Measurements from ENCODE around the gene CBX2.
A peak's percentile ranks its signal among the peaks of the same experiment; 100 is the strongest.

The CBX2 gene

GRCh38 chr17:79812353-79813258 lies 34.7 kb downstream of the CBX2 start:
- DNase-seq (ENCODE audit: low spot score), result no peak

- DNase-seq (ENCODE audit: low spot score), result peak; percentile 61
These were observed 35.6 kb downstream of the CBX2 start for GRCh38 chr17:79813297-79814126.

- no peak for DNase-seq (ENCODE audit: low spot score)
These were observed 36.4 kb downstream of the CBX2 start for GRCh38 chr17:79814127-79814973.

GRCh38 chr17:79814974-79815835 lies 37.3 kb downstream of the CBX2 start:
- DNase-seq (ENCODE audit: low spot score), result no peak

- no peak for DNase-seq (ENCODE audit: low spot score)
These were observed 38.0 kb downstream of the CBX2 start for GRCh38 chr17:79815836-79816461.

GRCh38 chr17:79818026-79818758 lies 40.2 kb downstream of the CBX2 start:
- DNase-seq (ENCODE audit: low spot score), result no peak

- DNase-seq (ENCODE audit: low spot score), result no peak
These were observed 41.1 kb downstream of the CBX2 start for GRCh38 chr17:79819085-79819484.

- no peak for DNase-seq (ENCODE audit: low spot score)
These were observed 41.8 kb downstream of the CBX2 start for GRCh38 chr17:79819534-79820276.

- DNase-seq (ENCODE audit: low spot score), result no peak
These were observed 43.0 kb downstream of the CBX2 start for GRCh38 chr17:79820959-79821330.

- DNase-seq (ENCODE audit: low spot score), result no peak
These were observed 43.6 kb downstream of the CBX2 start for GRCh38 chr17:79821331-79822095.

GRCh38 chr17:79822583-79823124 lies 44.7 kb downstream of the CBX2 start:
- DNase-seq (ENCODE audit: low spot score), result no peak

GRCh38 chr17:79824234-79824633 lies 46.3 kb downstream of the CBX2 start:
- DNase-seq (ENCODE audit: low spot score), result no peak

GRCh38 chr17:79824893-79825579 lies 47.1 kb downstream of the CBX2 start:
- no peak for DNase-seq (ENCODE audit: low spot score)

- DNase-seq (ENCODE audit: low spot score), result no peak
These were observed 47.6 kb downstream of the CBX2 start for GRCh38 chr17:79825580-79825921.

GRCh38 chr17:79826204-79826680 lies 48.3 kb downstream of the CBX2 start:
- DNase-seq (ENCODE audit: low spot score), result no peak

GRCh38 chr17:79826841-79827578 lies 49.1 kb downstream of the CBX2 start:
- DNase-seq (ENCODE audit: low spot score), result no peak

- DNase-seq (ENCODE audit: low spot score), result no peak
These were observed 51.1 kb downstream of the CBX2 start for GRCh38 chr17:79829004-79829403.
